Fibroblast of gingiva (primary cell): ENCODE results near the gene UBTD1.
"Not testable (repeated sequence)": the region's sequence is repeated elsewhere in the genome, so short reads cannot be mapped to it uniquely, and the experiment has no call there.

ENCODE experiments used
- DNase-seq: peaks from one replicate; pipeline ENCODE4 v3.0.0-alpha.2; 2011; ENCODE audit warnings: low read depth

UBTD1 gene

DNA sequence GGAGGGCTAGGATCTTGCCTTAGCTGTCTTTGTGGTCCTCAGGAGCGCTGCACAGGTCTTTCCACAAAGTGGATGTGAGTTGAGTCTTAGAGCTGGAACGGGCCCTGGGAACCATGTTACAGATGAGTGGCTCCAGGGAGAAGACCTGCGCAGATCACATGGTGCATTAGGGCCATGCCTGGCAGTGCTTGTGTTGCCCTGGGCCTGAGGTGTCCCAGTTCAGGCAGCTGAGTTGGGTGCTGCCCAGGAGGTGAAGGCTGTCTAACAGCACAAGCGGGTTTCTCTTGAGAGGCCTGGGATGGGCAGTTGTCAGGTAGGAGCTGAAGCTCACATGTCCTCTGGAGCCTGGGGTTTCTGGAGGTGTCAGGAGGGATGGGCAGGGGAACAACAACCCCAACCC, 40.1 kb downstream of the UBTD1 start:
- no peak for DNase-seq

GRCh38 chr10:97539523-97540200, 40.9 kb downstream of the UBTD1 start:
- peak; percentile 94 for DNase-seq

DNA sequence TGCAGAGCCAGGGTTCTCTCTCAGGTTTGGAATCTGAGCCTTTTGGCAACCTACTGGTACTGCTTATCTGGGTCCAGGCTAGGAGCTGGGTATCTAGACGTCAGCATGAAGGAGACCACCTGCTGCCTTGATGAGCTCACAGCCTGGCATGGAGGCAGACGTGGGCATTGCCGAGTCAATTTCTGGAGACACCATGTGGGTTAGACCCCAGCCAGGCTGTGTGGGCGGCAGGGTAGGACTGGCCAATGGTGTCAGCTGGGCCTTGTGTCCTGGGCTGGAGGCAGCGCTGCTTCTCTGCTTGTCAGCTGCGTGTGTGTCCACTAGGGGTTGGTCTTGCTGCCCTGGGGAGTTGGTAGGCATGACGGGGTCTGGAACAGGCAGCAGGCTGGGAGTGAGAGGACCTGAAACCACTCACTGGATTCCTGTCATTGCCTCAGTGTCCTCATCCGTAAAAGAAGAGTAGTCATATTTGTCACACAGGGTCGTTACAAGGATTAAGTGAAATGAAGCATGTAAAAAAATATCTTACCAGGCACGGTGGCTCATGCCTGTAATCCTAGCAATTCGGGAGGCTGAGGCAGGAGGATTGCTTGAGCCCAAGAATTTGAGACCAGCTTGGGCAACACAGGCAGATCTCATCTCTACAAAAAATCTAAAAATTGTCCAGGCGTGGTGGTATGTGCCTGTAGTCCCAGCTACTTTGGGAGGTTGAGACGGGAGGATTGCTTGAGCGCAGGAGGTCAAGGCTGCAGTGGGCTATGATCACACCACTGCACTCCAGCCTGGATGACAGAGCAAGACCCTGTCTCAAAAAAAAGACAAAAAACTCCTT, 42.2 kb downstream of the UBTD1 start:
- peak; percentile 26 for DNase-seq

- peak; percentile 91 for DNase-seq
These were observed 43.7 kb downstream of the UBTD1 start for GRCh38 chr10:97542169-97543024.

GRCh38 chr10:97543025-97543546, 44.4 kb downstream of the UBTD1 start:
- DNase-seq, result peak; percentile 82

DNA sequence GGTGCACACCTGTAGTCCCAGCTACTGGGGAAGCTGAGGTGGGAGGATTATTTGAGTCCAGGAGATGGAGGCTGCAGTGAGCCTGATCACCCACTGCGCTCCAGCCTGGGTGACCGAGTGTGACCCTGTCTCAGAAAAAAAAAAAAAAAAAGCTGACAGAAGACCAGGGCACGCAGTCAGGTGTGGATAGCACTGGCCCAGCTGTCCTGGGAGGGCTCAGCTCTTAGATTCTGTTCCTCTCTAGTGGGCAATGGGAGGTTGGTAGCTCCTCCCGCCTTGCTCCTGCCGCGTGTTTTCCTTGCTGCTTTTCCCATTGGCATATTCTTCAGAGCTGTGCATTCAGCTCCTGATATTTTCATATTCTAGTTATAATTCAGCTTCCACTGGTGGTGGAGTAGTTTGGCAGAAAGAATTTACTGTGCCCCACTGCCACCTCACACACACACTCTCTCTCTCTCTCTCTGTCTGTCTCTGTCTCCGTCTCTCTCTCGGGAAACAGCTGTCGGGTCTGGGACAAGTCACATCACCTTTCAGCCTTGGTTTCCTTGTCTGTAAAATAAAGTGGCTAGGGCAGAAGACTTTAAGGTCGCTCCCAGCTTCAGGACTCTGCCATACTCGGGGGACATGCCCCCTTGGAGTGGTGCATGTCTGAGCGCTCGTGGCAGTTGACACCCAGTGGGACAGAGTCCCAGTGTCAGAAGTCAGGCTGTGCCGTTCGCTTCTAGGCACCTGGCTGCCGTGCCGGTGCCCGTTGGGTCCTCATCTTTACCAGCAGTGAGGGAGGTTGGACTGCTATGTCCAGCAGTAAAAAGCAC, 47.9 kb downstream of the UBTD1 start:
- DNase-seq, result no peak

DNA sequence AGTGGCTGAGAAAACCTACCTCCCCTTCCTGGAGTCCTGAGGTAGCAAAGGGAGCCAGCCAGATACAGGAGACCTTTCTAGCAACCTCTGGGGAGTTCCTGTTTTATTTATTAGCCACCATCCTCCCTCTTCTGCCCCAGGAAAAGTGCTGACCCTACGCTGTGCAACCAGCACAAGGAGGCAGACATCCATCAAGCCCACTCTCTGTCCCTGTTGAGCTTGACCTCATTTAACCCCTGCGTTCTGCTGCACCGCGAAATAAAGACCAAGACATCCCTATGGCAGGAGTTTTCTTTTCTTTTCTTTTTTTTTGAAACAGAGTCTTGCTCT, 48.5 kb downstream of the UBTD1 start:
- no peak for DNase-seq

GRCh38 chr10:97547962-97548361, 49.2 kb downstream of the UBTD1 start:
- DNase-seq, result no peak

DNA sequence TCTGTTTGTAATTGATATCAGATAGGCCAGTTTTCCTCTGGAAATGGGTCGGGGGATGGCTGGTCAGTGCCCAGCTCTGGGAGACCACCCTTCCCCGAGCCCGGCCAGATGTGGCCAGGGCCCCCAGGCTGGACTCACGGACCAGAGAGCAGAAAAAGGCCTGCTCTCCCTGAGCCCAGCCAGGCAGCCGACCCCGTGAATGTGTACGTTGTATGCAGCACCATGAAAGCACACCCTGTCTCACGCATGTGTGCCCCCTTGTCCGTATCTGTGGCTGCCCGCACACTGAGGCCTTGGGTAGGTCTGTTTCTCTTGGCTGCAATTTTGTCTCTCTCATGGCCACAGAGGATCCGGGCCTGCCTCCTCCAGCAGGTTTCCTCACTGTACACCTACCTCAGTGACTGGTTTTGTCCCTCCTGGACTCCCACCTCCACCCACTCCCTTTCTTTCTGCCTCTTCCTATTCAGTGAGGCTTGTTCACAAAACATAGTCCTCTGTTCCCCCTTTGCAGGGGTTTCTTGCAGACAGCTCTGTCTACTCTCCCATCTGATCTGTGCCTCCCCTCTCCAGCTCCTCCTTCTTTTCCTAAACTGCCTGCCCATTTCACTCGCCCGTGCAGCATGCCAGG, 50.2 kb downstream of the UBTD1 start:
- DNase-seq, result no peak

DNA sequence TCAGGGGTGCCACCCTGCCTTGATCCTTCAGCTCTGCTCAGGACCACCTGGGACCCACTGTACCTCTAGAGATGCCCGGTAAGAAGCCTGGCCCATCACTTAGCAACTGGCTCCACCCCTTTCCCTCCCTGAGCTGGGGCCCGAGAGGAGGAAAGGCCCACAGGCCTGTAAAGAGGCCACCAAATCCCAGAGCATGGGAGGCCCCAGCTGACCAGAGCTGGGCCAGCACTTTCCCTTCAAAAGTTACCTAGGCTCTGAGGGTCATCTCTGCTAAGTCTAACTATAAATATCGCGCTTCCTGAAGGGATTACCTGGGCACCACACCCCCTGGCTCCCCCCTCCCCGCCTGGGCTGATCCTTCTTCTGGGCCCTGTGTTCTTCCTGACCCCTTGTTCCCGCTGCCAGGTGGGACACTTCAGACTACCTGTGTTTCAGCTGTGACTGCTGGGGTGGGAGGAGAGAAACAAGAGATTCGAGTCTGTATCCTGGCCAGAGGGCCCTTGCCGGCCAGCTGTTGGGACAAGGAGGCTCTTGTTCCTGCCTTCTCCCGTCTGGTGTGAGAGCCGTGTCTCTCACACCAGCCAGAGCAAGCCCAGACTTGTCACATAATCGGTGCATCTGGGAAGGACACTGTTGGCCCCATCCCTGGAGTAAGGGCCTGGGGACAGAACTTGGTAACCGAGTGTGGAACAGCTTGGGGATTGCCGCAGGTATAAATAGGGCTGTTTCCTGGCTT, 51.0 kb downstream of the UBTD1 start:
- no peak for DNase-seq

DNA sequence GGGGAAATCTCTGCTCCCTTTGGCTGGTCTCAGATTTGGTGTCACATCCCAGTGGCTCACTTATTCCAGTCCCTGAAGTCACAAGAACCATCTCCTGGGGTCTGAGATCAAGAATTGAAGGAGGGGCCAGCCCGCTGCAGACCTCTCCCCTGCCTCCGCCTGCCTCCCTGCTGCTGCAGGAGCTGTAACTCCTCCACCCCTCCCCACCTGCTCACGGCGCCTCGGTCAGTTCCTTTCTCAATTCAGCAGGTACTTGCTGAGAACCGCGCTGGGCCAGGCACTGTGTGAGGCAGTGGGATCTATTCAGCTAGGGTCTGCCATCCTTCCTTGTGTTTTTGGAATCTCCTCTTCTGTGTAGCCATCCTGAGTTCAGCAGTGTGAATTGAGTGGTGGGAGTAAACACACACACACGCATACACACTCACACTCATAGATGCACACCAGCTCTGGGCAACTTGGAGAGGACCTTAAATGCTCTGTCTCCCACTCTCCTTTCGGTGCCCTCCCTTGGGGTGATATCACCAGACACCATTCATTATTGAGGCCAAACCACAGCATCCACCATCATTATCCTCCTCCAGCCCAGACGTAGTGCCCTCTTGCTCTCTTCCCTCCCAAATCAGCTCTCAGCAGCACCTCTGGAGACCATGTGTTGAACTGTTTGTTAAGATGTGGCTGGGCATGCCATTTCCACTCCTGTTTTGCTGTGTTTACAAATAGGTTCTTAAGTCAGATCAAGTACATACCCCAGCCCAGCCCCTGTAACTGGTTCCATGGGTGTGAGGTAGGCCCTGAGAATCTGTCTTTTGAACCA, 51.8 kb downstream of the UBTD1 start:
- no peak for DNase-seq

DNA sequence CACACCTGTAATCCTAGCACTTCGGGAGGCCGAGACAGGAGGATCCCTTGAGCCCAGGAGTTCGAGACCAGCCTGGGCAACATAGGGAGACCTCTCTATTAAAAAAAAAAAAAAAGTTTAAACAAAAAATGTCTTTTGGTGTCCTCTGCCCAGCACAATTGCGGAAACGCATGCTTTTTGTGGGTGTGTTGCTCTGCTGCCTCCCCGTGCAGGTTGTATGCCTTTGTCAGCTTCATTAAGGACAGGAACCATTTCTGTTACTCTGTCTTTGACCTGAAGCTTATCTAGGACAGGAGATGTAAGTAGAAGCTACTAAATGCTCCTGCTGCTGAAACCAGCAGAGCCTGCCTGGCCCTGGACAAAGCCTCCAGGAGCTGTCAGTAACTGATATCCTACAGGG, 52.5 kb downstream of the UBTD1 start:
- DNase-seq, result no peak

- DNase-seq, result peak; percentile 62
These were observed 54.9 kb downstream of the UBTD1 start for GRCh38 chr10:97553575-97554031.

DNA sequence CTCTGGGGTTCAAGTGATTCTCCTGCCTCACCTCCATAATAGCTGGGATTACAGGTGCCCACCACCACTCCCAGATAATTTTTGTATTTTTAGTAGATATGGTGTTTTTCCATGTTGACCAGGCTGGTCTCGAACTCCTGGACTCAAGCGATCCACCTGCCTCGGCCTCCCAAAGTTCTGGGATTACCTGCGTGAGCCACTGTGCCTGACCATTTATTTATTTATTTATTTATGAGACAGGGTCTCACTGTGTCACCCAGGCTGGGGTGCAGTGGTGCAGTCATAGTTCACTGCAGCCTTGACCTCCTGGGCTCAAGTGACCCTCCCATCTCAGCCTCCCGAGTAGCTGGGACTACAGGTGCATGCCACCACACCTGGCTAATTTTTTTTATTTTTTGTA, 55.6 kb downstream of the UBTD1 start:
- not testable (repeated sequence) for DNase-seq

DNA sequence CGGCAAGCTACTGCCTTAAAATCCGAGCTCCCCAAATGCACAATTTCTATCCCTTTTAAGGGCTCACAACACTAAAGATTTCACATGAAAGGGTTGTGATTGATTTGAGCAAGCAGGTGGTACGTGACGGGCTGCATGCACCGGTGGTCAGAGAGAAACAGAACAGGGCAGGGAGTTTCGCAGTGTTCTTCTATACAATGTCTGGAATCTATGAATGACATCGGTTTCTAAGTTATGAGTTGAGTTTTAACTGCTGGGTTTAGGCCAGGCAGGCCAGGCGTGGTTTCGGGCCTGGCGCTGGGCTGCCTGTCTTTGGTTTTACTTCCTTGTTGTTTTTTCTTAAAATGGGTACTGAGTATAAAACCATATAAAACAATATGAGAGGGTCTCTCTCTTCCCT, 56.8 kb downstream of the UBTD1 start:
- not testable (repeated sequence) for DNase-seq

- not testable (repeated sequence) for DNase-seq
These were observed 62.1 kb downstream of the UBTD1 start for GRCh38 chr10:97560731-97561381.

DNA sequence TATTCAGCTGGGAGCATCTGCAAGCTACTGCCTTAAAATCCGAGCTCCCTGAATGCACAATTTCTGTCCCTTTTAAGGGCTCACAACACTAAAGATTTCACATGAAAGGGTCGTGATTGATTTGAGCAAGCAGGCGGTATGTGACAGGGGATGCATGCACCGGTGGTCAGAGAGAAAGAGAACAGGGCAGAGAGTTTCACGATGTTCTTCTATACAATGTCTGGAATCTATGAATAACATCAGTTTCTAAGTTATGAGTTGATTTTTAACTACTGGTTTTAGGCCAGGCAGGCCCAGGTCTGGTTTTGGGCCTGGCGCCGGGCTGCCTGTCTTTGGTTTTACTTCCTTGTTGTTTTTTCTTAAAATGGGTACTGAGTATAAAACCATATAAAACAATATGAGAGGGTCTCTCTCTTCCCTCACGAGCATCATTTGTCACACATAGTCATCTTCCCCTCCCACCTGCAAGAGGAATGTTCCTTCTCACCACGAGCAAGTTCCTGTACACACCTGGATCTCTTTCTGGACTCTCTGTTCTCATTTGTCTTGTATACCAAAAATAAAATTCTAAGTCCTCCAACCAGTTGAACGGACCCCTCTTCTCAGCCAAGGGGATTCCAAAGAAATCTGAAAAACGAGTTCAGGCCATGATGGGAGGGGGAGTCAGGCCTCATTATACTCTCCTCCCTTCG, 62.8 kb downstream of the UBTD1 start:
- DNase-seq, result not testable (repeated sequence)

- not testable (repeated sequence) for DNase-seq
These were observed 63.6 kb downstream of the UBTD1 start for GRCh38 chr10:97562329-97562728.
